ENCODE data around the gene ESR2. TPM values are rescaled to one million over a fixed set of nuclear protein-coding genes. Genes with fewer than 3 reads are reported as not detected.
"Not testable (repeated sequence)": the region's sequence is repeated elsewhere in the genome, so short reads cannot be mapped to it uniquely, and the experiment has no call there.

Gene ESR2
- total RNA-seq: not detected

DNA sequence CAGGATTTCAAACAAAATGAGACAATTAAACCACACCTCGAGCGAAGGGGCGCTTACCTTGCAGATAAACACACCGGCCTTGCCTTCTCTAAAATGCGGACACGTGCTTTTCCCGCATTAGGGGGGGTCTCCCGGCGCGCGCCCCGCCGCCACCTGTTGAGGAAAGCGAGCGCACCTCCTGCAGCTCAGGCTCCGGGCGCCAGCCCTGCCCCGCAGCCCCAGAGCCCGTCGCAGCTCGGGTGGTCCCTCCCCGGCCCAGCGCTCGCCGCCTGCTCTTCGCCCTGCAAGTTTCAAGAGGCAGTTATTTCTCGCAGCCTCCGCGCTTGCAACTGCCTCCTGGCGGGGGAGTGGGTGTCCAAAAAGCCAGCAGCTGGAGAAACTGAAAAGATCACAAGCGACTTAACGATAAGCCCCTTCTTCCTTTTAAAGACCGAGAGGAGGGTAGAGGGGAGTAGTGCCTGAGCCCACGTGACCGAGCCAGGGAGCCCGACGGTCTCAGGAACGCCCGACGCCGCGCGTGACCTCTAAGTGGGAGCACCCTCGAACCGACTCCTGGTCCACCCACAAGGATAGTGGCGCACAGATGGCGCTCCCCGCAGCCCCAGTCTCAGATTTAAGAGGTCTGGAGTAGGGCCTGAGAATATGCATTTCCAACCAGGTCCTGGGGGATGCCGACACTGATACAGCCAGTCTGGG, at the start of gene ESR2:
ESR2 (minus strand) TSS at position 396 of the 696 bp plus-strand sequence. CDS start 11,386 bp downstream, outside the sequence.
- DNase-seq: peak; percentile 4

DNA sequence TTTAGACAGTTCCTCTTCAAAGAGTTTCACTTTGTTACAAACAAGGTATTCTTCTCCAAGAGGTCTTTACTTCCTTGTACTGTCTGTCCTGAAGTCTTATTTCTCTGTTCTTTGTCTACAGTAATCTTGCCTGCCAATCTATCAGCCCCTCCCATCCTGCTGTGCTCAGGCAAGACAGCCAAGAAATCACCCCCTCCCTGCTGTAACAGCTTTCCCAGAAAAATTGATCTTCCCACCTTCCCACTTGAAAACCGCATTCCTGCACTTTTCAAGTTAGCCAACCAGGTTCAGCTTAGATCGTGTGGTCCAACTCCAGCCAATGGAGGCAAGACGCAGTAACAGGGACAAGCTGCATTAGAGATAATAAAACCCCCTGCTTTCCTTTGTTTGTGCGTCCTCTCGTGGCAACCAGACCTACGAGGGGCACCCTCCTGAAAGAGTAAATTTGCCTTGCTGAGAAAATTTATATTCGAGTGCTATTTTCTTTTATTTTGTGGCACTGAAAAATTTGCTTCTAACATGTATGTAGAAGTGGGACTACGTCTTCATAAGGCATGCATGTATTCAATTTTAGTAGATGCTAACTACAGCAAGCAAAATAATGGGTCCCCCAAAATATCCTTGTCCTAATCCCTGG, 46.5 kb upstream of the ESR2 start:
- DNase-seq: no peak

DNA sequence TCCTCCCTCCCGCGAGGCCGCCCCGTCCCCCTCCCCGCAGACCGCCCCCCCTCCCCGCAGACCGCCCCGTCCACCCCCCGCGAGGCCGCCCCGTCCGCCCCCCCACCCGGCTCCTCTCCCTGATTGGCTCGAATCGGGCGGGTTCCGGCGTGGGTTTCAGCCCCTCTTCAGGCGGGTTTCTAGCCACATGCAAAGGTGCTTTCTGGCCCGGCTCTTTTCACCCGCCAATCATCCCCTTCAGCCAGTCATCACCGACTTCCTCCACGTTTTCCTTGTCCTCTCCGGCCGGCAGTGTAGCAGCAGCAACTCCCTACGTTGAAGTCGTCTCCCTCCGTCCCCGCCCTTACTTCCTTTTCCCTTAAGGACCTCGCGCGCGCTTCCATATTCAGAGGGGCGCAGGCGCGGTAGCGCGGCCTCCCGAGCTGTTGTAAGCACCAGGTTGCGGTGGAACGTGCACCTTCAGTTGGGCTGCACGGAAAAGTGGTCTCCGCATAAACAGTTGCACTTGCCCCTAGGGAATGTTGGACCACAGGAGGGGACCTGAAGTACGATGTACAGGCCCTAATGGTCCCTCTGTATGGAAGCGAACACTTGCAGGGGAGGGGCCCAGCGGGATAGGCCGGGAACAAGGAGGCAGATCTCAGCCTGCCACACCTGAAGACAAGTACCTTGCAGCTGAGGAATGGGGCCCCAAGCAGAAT, 44.6 kb upstream of the ESR2 start:
- peak; percentile 77 for DNase-seq

DNA sequence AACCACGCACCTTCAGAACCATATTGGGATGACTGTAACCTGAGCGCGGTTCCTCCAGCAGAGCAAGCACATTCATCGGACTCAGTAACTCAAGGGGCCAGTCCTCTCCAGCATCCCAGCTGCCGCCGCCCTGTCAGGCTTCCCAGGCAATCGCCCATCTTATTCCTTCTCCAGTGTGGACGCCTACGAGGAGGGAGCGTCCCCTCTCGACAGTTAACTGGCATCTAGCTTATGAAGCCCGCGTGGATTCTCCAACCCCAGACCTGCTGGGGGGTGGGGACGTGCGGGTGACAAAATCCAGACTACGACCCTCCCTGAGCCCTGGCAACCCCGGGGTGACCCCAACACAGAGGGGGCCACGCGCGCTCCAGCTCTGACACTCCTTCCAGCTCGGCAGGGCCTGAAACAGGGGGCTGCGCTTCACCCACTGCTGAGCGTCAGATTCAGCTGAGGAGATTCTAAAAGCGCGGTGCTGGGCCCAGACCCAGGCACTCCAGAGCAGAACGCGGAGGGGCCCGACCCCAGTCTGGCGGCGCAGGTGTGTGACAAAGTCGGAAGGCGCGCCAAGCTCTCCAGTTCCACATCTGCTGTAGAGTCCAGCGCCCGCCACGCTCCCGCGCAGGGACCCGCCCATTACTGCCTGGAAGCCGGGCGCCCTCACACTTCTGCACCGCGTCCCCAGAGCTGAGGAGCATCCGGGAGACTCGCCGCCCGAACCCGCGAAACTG, 43.9 kb upstream of the ESR2 start:
- peak; percentile 2 for DNase-seq

DNA sequence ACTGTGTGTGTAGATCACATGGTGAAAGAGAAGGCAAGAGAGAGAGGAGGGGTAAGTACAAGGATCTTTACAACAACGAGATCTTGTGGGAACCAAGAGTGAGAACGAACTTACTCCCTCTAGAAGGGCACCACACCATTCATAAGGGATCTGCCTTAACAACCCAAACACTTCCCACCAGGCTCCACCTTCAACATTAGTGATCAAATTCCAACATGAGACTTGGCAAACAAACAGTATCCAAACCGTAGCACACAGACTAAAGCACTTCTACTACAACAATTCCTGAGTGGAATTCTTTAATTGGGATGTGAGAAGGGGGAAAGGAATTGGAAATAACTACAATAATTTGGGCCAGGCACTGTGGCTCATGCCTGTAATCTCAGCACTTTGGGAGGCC, 35.0 kb upstream of the ESR2 start:
- DNase-seq: no peak

DNA sequence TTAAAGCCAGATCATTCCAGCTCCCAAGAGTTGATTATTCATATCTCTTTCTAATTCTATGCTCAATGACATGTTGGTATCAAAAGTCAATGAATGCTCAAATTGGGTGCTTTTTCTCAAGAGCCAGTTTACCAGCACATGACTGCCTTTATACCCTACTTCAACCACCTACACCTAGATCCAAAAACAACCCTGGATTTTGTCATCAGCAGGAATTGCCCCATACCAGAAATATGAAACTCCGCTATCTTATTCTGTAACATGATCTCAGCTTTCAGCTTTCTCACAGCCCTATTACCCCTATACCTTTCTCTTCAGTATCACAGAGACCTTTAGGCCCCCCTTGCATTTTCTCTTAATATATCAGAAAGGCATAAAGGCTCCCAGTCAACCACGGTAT, 32.3 kb upstream of the ESR2 start:
- no peak for DNase-seq

DNA sequence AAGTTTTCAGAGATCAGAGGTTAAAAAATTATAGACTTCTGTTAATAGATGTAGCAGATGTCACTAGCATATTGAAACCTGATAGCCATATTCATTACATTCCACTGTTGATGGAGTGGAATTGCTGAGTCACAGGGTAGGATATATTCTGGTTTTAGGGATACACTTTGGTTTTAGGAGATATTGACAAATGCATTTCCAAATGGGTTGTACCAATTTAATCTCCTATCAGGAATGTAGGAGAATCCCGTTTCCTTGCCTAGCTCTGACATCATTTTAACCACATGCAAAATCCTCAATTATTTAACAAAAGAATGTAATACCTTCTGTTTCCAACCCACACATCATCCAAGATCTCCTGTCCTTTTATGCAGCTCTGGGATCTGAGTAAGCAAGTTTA, 30.7 kb upstream of the ESR2 start:
- DNase-seq: no peak

DNA sequence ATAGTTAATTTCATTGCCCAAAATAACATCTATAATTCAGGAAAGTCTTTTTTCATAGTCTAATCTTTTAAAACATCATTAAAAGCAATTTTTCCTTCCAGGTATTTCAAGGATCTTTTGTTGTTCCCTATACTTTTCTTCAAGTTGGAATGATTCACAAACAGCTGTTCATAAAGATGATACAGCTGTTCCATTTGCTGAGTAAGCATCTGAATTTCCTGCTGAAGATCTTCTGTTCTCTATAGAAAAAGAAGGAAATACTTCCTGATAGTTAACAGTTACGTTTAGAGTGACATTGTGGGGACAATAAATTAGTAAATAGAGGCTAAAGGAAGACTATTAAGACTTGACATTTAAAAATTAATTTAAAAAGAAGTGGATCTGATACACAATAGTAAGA, 30.3 kb upstream of the ESR2 start:
- no peak for DNase-seq

DNA sequence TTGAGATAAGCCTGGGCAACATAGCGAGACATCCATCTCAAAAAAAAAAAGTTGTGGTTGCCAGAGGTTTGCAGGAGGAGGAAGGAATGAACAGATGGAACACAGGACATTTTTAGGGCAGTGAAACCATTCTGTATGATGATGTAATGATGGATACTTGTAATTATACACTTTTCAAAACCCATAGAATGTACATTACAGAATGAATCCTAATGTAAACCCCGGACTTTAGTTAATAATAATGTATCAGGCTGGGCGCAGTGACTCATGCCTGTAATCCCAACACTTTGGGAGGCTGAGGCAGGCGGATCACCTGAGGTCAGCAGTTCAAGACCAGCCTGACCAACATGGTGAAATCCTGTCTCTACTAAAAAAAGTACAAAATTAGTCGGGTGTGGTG, 26.2 kb upstream of the ESR2 start:
- DNase-seq: not testable (repeated sequence)

DNA sequence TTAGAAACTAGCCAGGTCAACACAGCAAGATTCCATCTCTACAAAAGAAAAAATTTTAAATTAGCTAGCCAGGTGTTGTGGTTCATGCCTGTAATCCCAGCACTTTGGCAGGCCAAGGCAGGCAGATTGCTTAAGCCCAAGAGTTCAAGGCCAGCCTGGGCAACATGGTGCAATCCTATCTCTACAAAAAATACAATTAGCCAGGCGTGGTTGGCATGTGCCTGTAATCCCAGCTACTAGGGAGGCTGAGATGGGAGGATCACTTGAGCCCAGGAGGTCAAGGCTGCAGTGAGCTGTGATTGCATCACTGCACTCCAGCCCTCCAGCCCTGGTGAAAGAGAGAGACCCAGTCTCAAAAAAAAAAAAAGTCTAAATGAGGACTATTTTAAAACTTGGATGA, 24.5 kb upstream of the ESR2 start:
- DNase-seq: not testable (repeated sequence)

DNA sequence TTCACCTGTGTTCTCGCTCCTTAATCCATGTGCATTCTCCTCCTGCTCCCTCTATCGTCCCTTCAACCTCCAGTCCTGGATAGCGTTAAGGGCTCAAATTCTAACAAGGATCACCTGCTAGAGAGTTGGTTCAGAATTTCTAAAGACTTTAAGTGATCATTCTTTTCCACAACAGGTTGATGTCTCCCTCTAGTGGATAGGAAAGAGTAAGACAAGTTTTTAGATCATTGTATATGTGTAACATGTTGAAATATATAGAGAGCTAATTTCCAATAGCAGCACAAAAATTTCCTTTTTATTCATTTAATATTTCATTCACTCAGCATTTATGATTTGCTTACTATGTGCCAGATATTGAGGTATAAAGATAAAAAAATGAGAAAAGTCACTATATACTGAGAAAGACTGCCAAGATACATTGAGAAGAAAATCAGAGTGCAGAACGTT, 9.3 kb upstream of the ESR2 start:
- no peak for DNase-seq

DNA sequence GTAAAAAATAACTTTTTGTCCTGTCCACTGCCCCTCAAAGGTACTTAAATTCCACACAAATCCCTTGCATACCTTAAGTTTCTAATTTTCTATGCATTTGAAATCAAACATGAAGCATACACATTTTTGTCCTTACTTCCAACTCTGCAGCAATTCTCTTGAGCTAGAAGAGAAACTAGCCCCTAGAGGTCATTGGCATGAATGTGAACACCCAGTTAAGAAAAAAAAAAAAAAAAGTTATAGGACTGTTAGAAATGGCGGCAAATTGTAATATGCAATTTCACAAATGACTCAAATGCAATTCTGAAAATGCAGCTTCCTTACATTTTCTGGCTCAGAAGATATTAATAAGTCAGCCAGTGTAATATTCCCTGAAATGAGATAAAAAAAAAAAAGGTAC, 4.6 kb upstream of the ESR2 start:
- DNase-seq: no peak

DNA sequence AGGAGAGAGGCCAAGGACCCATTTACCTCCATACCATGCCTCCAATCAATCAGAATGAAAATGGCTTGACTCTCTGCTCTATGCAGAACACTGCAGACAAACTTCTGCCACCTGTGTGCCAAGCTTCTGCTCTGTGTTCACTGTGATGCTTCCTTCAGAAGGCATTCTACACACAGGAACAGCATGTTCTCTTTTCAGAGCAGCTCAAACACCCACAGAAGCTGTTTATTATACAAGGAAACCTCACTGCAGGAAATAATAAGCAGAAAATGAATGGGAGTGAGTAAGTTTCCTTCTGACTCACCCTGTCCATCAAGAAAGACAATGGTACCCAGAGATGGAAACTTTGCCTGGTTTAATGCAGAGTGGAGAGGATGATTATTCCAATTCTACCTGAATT, 2.4 kb upstream of the ESR2 start:
- no peak for DNase-seq

DNA sequence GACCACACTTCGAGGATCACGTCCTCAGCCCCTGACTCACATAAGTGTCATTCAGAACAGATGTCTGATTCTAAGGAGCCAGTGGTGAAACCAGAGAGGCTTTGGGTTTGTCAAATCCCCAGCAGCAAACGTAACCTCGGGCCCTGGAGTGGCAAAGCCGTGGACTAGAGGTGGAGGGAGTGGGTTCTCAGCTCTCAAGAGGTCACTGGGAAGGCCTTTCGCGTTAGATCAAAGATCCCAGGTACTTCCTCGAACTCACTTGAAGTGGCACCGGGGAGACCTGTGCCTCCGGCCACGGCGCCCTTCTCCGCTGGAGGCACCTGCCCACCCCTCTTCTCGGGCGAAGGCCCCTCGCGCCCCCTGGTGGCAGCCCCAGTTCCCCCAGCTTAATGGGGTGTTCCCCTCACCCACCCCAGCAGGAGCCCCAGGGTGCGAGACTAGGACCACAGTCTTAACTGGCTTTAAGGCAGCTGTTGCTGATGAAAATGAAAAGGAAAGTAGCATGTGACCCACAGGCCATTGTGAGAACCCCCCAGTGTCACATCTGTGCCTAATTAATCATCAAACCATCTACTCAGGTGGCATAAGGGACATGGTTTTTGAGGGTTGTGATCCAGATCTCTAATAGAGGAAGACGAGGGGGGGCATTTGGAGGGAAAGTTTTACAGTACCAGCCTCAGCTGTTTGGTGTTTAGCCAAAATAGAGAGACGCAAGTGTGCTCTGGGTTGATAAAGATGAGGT, 672 bp upstream of the ESR2 start:
- DNase-seq: peak; percentile 74

DNA sequence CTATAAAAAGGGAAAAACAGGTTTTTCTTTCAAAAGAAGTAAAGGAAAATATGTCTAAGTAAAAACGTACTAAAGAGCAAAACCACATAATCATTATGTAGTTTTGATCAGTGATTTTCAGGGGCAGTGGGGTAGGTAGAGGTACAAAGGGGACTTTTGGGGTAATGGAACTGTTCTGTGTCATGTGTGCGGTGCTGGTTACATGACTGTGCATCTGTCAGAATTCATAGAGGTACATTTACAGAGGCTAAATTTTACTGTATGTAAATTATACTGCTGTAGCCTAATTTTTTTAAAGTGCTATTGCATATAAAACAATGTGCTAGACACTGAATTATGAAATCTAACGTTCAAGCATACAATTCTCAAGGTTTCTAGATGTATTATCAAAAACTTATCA, 2.0 kb downstream of the ESR2 start:
- DNase-seq: no peak

DNA sequence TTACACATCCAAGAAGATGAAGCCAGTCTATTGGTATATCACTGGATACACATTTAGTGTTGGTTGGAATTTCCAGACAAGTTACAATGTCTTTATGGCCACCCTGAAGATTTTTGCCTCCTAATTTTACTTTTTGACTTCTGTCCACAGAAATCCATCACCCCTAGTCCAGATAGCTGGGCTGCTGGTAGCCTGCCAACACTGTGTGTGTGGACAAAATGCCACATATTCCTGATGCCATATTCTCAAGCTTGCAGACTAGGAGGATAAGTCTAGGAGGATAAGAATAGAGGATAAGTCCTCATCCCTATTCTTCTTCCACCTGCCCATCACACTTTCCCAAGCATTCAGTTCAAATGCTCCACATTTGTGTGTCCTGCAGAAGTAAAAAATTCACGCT, 4.6 kb downstream of the ESR2 start:
- DNase-seq: no peak

DNA sequence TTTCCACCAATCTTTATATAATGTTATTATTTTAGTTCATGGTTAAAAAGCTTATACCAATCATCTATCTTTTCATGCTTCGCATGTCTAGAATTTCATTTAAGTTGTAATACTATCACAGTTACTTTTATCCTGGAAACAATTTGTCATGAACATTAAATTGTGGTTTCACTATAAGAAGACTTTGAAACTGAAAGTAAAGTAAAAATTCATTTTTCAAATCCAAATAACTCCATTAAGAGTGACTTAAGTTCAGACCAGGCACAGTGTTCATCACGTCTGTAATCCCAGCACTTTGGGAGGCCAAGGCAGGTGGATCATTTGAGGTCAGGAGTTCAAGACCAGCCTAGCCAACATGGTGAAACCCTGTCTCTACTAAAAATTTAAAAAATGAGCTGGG, 12.4 kb downstream of the ESR2 start:
- no peak for DNase-seq

DNA sequence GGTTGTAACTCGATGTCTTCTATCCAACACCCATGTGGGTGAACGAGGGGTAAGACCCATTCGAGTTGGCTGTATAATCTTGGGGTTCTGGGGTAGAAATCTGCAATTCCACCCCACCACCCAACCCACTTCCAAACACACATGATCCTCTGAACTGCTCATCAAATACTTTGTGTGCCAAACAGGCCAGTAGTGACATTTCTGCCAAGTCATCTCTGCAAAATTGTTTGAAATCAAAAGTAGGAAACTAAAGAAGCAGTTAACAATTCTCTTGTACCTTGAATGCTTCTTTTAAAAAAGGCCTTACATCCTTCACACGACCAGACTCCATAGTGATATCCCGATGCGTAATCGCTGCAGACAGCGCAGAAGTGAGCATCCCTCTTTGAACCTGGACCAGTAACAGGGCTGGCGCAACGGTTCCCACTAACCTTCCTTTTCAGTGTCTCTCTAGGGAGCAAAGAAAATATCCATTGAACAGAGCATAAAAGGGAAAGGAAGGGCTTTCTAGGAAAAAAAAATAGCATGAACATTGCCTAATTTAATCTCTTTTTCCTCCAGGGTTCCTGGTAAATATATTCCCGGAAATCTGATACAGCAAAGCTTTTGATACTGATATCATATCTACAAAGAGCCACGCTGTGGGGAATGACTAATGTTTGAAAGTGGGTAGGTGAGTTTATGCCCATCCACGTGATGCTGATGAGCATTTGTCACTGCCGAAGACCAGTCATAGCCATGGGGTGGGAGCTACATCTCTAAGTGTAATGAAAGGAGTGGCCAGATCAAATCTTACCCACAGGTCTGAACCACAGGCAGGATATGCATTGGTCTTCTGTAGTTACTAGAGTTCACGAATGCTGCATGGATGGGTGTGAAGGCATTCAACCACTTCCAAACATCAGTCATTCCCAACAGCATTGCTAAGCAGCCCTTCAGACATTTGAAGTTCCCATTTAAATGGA, 14.2 kb downstream of the ESR2 start:
- DNase-seq: no peak

DNA sequence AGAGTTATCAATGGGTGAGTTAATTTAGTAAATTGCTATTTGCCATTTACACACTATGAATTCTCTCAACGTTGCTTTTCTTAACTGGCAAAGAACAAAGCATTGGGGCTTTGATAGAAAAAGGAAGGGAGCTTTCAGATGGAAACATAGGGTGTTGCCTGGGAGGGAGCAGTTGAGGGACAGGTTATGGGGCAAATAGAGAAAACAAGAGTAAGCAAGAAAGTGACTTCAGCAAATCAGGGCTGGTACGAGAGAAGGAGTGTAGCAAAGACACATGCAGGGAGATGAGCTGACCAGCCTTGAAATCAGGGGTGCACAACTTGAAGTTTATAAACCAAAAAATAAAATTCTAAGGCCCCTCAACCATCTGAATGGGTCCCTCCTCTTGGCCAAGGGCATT, 15.7 kb downstream of the ESR2 start:
- no peak for DNase-seq

DNA sequence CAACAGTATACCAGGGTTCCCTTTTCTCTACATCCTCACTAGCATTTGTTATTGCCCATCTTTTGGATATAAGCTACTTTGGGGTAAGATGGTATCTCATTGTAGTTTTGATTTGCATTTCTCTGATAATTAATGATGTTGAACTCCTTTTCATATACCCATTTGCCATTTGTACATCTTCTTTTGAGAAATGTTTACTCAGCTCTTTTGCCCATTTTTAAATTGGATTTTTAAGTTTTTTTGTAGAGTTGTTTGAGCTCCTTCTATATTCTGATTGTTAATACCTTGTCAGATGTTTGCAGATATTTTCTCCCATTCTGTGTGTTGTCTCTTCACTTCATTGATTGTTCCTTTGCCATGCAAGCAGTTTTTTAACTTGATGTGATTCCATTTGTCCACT, 22.2 kb downstream of the ESR2 start:
- DNase-seq: no peak

DNA sequence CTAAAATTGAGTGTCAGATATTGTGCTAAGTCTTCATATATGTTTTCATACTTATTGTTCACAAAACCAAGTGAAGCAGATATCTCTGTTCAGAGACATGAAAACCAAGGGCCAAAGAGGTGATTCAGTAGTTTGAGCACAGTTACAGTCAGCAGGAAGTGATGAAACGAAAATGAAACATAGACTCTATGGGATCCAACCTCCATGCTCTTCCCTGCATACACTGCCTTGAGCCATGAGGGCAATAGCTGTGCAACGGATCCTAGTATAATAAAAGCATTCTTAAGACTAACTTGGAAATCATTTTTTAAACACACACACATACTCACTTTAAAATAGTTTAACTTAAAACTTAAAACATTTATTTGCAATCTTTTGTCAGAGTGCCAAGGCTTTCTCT, 27.9 kb downstream of the ESR2 start:
- no peak for DNase-seq

Measured in effector CD4-positive, alpha-beta T cell (primary cell).